ENCODE data around the gene MYRIP.

MYRIP gene

GRCh38 chr3:40242216-40242615 lies 432.8 kb downstream of the MYRIP start:
- H3K9me3 ChIP-seq (ENCODE audit: severe bottlenecking) = no peaks in the 10 kb centered on the region
- H3K36me3 ChIP-seq (ENCODE audit: low read depth) = no peaks in the 10 kb centered on the region
- DNase-seq (ENCODE audit: low spot score) (no peak), ATAC-seq (ENCODE audit: low read depth) (no peak)
- no peak for TF ChIP-seq CTCF (IDR thresholded peaks at IDR 0.05; ENCODE audit: poor library complexity, severe bottlenecking)
- H3K4me1 ChIP-seq (ENCODE audit: insufficient read depth, poor library complexity, severe bottlenecking) = no peaks in the 10 kb centered on the region
- no peak overlapping the region for H3K27ac ChIP-seq (ENCODE audit: poor library complexity, severe bottlenecking)
- no peaks in the 10 kb centered on the region for H3K27me3 ChIP-seq (ENCODE audit: insufficient read depth, poor library complexity, severe bottlenecking)
- H3K4me3 ChIP-seq (ENCODE audit: severe bottlenecking) = no peak overlapping the region

- TF ChIP-seq CTCF (IDR thresholded peaks at IDR 0.05; ENCODE audit: poor library complexity, severe bottlenecking) = no peak
- no peaks in the 10 kb centered on the region for H3K36me3 ChIP-seq (ENCODE audit: low read depth)
- H3K27ac ChIP-seq (ENCODE audit: poor library complexity, severe bottlenecking) = no peak overlapping the region
- H3K27me3 ChIP-seq (ENCODE audit: insufficient read depth, poor library complexity, severe bottlenecking) = no peaks in the 10 kb centered on the region
- no peaks in the 10 kb centered on the region for H3K4me1 ChIP-seq (ENCODE audit: insufficient read depth, poor library complexity, severe bottlenecking)
- H3K9me3 ChIP-seq (ENCODE audit: severe bottlenecking) = no peaks in the 10 kb centered on the region
- no peak for ATAC-seq (ENCODE audit: low read depth)
- H3K4me3 ChIP-seq (ENCODE audit: severe bottlenecking) = no peak overlapping the region
- no peak for DNase-seq (ENCODE audit: low spot score)
Measured at GRCh38 chr3:40242638-40243037, 433.2 kb downstream of the MYRIP start.

GRCh38 chr3:40243056-40243455 lies 433.6 kb downstream of the MYRIP start:
- ATAC-seq (ENCODE audit: low read depth) (no peak), DNase-seq (ENCODE audit: low spot score) (no peak)
- H3K9me3 ChIP-seq (ENCODE audit: severe bottlenecking) = no peaks in the 10 kb centered on the region
- no peak overlapping the region for H3K27ac ChIP-seq (ENCODE audit: poor library complexity, severe bottlenecking)
- TF ChIP-seq CTCF (IDR thresholded peaks at IDR 0.05; ENCODE audit: poor library complexity, severe bottlenecking) = no peak
- no peaks in the 10 kb centered on the region for H3K27me3 ChIP-seq (ENCODE audit: insufficient read depth, poor library complexity, severe bottlenecking)
- no peak overlapping the region for H3K4me3 ChIP-seq (ENCODE audit: severe bottlenecking)
- no peaks in the 10 kb centered on the region for H3K4me1 ChIP-seq (ENCODE audit: insufficient read depth, poor library complexity, severe bottlenecking)
- H3K36me3 ChIP-seq (ENCODE audit: low read depth) = no peaks in the 10 kb centered on the region

GRCh38 chr3:40247714-40248454 lies 438.5 kb downstream of the MYRIP start:
- H3K4me1 ChIP-seq (ENCODE audit: insufficient read depth, poor library complexity, severe bottlenecking) = no peaks in the 10 kb centered on the region
- DNase-seq (ENCODE audit: low spot score) (no peak), ATAC-seq (ENCODE audit: low read depth) (no peak)
- H3K36me3 ChIP-seq (ENCODE audit: low read depth) = no peaks in the 10 kb centered on the region
- H3K9me3 ChIP-seq (ENCODE audit: severe bottlenecking) = no peaks in the 10 kb centered on the region
- no peaks in the 10 kb centered on the region for H3K27me3 ChIP-seq (ENCODE audit: insufficient read depth, poor library complexity, severe bottlenecking)
- no peak overlapping the region for H3K4me3 ChIP-seq (ENCODE audit: severe bottlenecking)
- TF ChIP-seq CTCF (IDR thresholded peaks at IDR 0.05; ENCODE audit: poor library complexity, severe bottlenecking) = no peak
- H3K27ac ChIP-seq (ENCODE audit: poor library complexity, severe bottlenecking) = no peak overlapping the region

- Histone ChIP-seq H3K4me3 (ENCODE audit: severe bottlenecking) (no peak overlapping the region), H3K9me3 (ENCODE audit: severe bottlenecking) (no peaks in the 10 kb centered on the region), H3K27ac (ENCODE audit: poor library complexity, severe bottlenecking) (no peak overlapping the region), H3K4me1 (ENCODE audit: insufficient read depth, poor library complexity, severe bottlenecking) (no peaks in the 10 kb centered on the region), H3K36me3 (ENCODE audit: low read depth) (no peaks in the 10 kb centered on the region), H3K27me3 (ENCODE audit: insufficient read depth, poor library complexity, severe bottlenecking) (no peaks in the 10 kb centered on the region)
- no peak for DNase-seq (ENCODE audit: low spot score)
- TF ChIP-seq CTCF (IDR thresholded peaks at IDR 0.05; ENCODE audit: poor library complexity, severe bottlenecking) = no peak
- ATAC-seq (ENCODE audit: low read depth) = no peak
Measured at GRCh38 chr3:40248591-40248990, 439.2 kb downstream of the MYRIP start.
